ENCODE measurements around the gene TICAM2.

Gene TICAM2

DNA sequence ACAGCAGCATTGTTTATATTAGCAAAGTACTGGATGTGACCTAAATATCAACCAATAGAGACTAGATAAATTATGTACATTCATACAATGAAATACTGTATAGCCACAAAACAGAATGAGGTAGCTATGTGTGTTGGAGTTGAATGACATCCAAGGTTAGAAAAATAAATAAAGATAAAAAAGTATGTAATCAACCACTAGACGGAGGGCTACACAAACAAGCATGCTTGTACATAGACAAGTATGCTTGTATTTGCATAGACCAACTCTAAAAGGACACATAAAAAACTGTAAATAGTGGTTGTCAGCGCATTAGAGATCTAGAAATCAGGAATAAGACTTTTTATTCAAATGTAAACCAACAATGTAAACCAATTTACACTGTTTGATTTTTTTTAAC is 60.7 kb downstream of the TICAM2 start:
- TF ChIP-seq, protein P1, sequence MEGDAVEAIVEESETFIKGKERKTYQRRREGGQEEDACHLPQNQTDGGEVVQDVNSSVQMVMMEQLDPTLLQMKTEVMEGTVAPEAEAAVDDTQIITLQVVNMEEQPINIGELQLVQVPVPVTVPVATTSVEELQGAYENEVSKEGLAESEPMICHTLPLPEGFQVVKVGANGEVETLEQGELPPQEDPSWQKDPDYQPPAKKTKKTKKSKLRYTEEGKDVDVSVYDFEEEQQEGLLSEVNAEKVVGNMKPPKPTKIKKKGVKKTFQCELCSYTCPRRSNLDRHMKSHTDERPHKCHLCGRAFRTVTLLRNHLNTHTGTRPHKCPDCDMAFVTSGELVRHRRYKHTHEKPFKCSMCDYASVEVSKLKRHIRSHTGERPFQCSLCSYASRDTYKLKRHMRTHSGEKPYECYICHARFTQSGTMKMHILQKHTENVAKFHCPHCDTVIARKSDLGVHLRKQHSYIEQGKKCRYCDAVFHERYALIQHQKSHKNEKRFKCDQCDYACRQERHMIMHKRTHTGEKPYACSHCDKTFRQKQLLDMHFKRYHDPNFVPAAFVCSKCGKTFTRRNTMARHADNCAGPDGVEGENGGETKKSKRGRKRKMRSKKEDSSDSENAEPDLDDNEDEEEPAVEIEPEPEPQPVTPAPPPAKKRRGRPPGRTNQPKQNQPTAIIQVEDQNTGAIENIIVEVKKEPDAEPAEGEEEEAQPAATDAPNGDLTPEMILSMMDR (IDR thresholded peaks at IDR 0.05; ENCODE audit: low read depth, low read length) = no peak
- no peak for TF ChIP-seq MYC (IDR thresholded peaks at IDR 0.05; ENCODE audit: low read depth, low read length)
- no peak for TF ChIP-seq POLR2A (IDR thresholded peaks at IDR 0.05; ENCODE audit: extremely low read depth, insufficient read length)
- TF ChIP-seq, protein P2, sequence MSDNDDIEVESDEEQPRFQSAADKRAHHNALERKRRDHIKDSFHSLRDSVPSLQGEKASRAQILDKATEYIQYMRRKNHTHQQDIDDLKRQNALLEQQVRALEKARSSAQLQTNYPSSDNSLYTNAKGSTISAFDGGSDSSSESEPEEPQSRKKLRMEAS (IDR thresholded peaks at IDR 0.05; ENCODE audit: low read depth, low read length) = no peak
- peak overlapping the region; percentile 82 for H3K4me3 ChIP-seq (ENCODE audit: low read depth, low read length)
- DNase-seq (ENCODE audit: low read depth) = no peak

DNA sequence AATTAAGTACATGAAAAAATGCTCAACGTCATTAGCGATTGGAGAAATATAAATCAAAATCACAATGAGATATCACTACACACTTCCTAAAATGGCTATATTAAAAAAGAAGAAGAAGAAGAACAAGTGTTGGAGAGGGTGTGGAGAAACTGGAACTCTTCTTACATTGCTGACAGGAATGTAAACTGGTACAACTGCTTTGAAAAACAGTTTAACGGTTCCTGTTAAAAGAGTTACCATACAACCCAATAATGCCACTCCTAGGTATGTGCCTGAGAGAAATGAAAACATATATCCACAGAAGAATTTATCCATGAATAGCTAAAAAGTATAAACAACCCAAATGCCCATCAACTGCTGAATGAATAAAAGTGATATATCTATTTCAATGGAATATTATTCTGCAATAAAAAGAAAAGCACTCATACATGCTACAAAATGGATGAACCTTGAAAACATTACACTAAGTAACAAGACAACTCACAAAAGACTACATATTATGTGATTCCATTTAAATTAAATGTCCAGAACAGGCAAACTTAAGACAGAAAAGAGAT is 66.7 kb downstream of the TICAM2 start:
- H3K4me3 ChIP-seq (ENCODE audit: low read depth, low read length) = no peak overlapping the region
- DNase-seq (ENCODE audit: low read depth) = no peak
- TF ChIP-seq POLR2A (IDR thresholded peaks at IDR 0.05; ENCODE audit: extremely low read depth, insufficient read length) (no peak), MYC (IDR thresholded peaks at IDR 0.05; ENCODE audit: low read depth, low read length) (no peak)
- TF ChIP-seq, protein P2 (IDR thresholded peaks at IDR 0.05; ENCODE audit: low read depth, low read length) = no peak
- TF ChIP-seq, protein P1 (IDR thresholded peaks at IDR 0.05; ENCODE audit: low read depth, low read length) = no peak

DNA sequence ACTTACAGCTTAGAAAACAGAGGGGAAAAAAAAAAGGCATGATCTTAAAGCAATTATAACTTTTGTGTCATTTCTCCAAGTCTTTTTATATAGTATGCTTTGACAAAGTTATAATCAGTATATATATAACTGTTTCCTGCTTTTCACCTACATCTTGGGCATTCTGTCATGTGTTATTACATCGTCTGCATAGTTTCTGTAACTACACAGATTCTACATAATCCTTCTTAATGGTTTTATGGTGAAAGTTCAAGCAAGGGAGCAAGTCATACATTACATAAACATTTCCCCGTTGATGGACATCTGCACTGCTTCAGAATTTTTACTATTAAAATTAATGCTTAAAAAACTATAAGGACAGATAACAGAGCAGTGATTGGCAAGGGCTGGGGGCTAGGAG is 69.8 kb downstream of the TICAM2 start:
- DNase-seq (ENCODE audit: low read depth) = no peak
- TF ChIP-seq MYC (IDR thresholded peaks at IDR 0.05; ENCODE audit: low read depth, low read length) (no peak), POLR2A (IDR thresholded peaks at IDR 0.05; ENCODE audit: extremely low read depth, insufficient read length) (no peak)
- TF ChIP-seq, protein P2 (IDR thresholded peaks at IDR 0.05; ENCODE audit: low read depth, low read length) = no peak
- TF ChIP-seq, protein P1 (IDR thresholded peaks at IDR 0.05; ENCODE audit: low read depth, low read length) = no peak
- H3K4me3 ChIP-seq (ENCODE audit: low read depth, low read length) = no peak overlapping the region

DNA sequence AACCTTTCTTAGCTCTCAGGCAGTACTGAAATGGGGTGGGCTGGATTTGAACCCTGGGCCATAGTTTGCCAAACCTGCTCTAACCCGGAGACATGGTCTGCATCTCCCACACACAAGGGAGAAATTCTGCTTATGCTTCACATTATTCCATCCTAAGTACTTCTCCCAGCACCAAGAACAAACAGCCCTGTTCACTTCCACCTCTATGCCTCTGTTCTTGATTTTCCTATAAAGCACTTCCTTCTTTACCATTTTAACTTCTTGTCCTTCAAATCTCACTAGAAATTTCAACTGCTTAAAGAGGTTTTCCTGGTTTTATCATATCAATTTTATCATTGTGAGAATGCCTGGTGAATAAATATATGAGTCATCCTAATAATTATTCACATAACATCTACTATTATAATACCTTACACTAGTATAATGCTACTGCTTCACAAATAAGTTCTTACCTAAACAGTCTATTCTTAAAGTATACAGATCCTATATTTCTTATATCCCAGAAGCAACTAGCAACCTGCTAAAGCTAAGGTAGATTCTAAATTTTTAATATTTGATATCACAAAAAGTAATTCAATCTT is 70.4 kb downstream of the TICAM2 start:
- H3K4me3 ChIP-seq (ENCODE audit: low read depth, low read length) = no peak overlapping the region
- TF ChIP-seq MYC (IDR thresholded peaks at IDR 0.05; ENCODE audit: low read depth, low read length) = no peak
- TF ChIP-seq, protein P2 (IDR thresholded peaks at IDR 0.05; ENCODE audit: low read depth, low read length) = no peak
- DNase-seq (ENCODE audit: low read depth) = no peak

DNA sequence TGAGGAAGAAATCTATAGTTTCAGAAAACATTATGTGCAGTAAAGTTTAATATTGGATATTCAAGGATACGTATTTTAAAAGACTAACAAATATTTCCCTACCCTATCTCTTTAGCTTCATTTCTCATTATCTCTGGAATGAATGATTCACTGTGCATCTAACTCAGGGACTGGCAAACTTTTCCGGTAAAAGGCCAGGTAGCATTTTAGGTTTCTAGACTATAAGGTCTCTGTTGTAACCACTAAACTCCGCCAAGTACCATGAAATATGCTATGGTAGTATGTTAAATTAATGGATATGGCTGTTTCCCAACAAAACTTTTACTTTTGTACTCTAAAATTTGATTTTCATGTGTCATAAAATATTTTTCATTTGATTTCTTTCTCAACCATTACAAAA is 70.9 kb downstream of the TICAM2 start:
- no peak for DNase-seq (ENCODE audit: low read depth)
- H3K4me3 ChIP-seq (ENCODE audit: low read depth, low read length) = no peak overlapping the region
- TF ChIP-seq POLR2A (IDR thresholded peaks at IDR 0.05; ENCODE audit: extremely low read depth, insufficient read length) = no peak
- TF ChIP-seq, protein P1 (IDR thresholded peaks at IDR 0.05; ENCODE audit: low read depth, low read length) = no peak
- TF ChIP-seq, protein P2 (IDR thresholded peaks at IDR 0.05; ENCODE audit: low read depth, low read length) = no peak
- TF ChIP-seq MYC (IDR thresholded peaks at IDR 0.05; ENCODE audit: low read depth, low read length) = no peak

DNA sequence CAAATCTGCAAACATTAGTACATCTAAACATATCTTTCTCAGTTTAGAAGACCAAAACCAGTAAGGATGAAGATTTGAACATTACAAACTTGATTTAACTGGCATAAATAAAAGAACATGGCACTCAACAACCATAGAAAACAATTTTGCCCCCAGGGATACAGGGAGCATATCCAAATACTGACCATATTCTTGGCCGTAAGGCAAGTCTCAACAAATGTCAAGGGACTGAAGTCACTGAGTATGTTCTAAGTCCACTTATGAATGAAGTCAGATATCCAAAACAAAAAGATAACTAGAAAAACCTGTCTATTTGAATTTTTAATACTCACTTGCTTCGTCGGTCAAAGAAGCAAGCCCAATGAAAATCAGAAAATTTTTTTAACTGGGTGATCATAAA is 71.9 kb downstream of the TICAM2 start:
- no peak for DNase-seq (ENCODE audit: low read depth)
- TF ChIP-seq, protein P1 (IDR thresholded peaks at IDR 0.05; ENCODE audit: low read depth, low read length) = no peak
- TF ChIP-seq, protein P2 (IDR thresholded peaks at IDR 0.05; ENCODE audit: low read depth, low read length) = no peak
- TF ChIP-seq MYC (IDR thresholded peaks at IDR 0.05; ENCODE audit: low read depth, low read length) = no peak
- no peak for TF ChIP-seq POLR2A (IDR thresholded peaks at IDR 0.05; ENCODE audit: extremely low read depth, insufficient read length)
- no peak overlapping the region for H3K4me3 ChIP-seq (ENCODE audit: low read depth, low read length)
